WERI-Rb-1 (cell line): ENCODE measurements around the gene UCK2.

ENCODE experiments used
- DNase-seq: peaks from one replicate; pipeline ENCODE4 v3.0.0-alpha.2; 2020
- H3K27ac ChIP-seq: fragments of 250-450 bp; sonication (Bioruptor Pico); 2 replicates; pipeline ENCODE4 v1.5.1; 2020; ENCODE audit warnings: mild to moderate bottlenecking, moderate library complexity
- H3K27me3 ChIP-seq: fragments of 250-450 bp; sonication (Bioruptor Pico); 2 replicates; pipeline ENCODE4 v1.5.1; 2021; ENCODE audit warnings: mild to moderate bottlenecking, low read depth, moderate library complexity; ENCODE audit not compliant: insufficient read depth, severe bottlenecking
- H3K36me3 ChIP-seq: fragments of 250-450 bp; sonication (Bioruptor Pico); 2 replicates; pipeline ENCODE4 v1.5.1; 2020; ENCODE audit warnings: mild to moderate bottlenecking, moderate library complexity
- H3K4me3 ChIP-seq: 2 replicates; pipeline ENCODE4 v1.5.1; 2011; ENCODE audit warnings: low read depth, mild to moderate bottlenecking, control low read depth, low read length
- H3K9me3 ChIP-seq: fragments of 250-450 bp; sonication (Bioruptor Pico); 2 replicates; pipeline ENCODE4 v1.5.1; 2021; ENCODE audit warnings: mild to moderate bottlenecking, moderate library complexity; ENCODE audit not compliant: severe bottlenecking
- CTCF ChIP-seq: IDR thresholded peaks from 2 replicates; pipeline ENCODE4 v1.5.1; 2011; ENCODE audit warnings: low read depth, mild to moderate bottlenecking, control low read depth, inconsistent platforms, low read length

Gene UCK2

GRCh38 chr1:165875171-165875570 lies 47.8 kb downstream of the UCK2 start:
- H3K27ac ChIP-seq, result no peak overlapping the region
- H3K27me3 ChIP-seq, result no peaks in the 10 kb centered on the region
- TF ChIP-seq CTCF, result no peak
- peaks cover 25% of the 10 kb centered on the region for H3K36me3 ChIP-seq
- peaks cover 8% of the 10 kb centered on the region for H3K9me3 ChIP-seq
- no peak for DNase-seq
- no peak overlapping the region for H3K4me3 ChIP-seq

- Histone ChIP-seq H3K4me3 (no peak overlapping the region), H3K36me3 (peaks cover 25% of the 10 kb centered on the region), H3K9me3 (peaks cover 8% of the 10 kb centered on the region), H3K27ac (no peak overlapping the region), H3K27me3 (no peaks in the 10 kb centered on the region)
- DNase-seq, result no peak
- TF ChIP-seq CTCF, result no peak
These were observed 48.2 kb downstream of the UCK2 start for GRCh38 chr1:165875604-165876003.

GRCh38 chr1:165876121-165876520 lies 48.7 kb downstream of the UCK2 start:
- Histone ChIP-seq H3K4me3 (no peak overlapping the region), H3K36me3 (peaks cover 25% of the 10 kb centered on the region), H3K9me3 (peaks cover 8% of the 10 kb centered on the region), H3K27ac (no peak overlapping the region), H3K27me3 (no peaks in the 10 kb centered on the region)
- TF ChIP-seq CTCF, result no peak
- no peak for DNase-seq

GRCh38 chr1:165877411-165877810 lies 50.0 kb downstream of the UCK2 start:
- Histone ChIP-seq H3K27ac (no peak overlapping the region), H3K9me3 (peaks cover 8% of the 10 kb centered on the region), H3K4me3 (no peak overlapping the region), H3K36me3 (peaks cover 21% of the 10 kb centered on the region), H3K27me3 (no peaks in the 10 kb centered on the region)
- DNase-seq, result no peak
- no peak for TF ChIP-seq CTCF

- no peak for DNase-seq
- H3K27ac ChIP-seq, result no peak overlapping the region
- no peaks in the 10 kb centered on the region for H3K27me3 ChIP-seq
- no peak for TF ChIP-seq CTCF
- peaks cover 8% of the 10 kb centered on the region for H3K9me3 ChIP-seq
- H3K36me3 ChIP-seq, result peaks cover 21% of the 10 kb centered on the region
- H3K4me3 ChIP-seq, result no peak overlapping the region
These were observed 50.6 kb downstream of the UCK2 start for GRCh38 chr1:165877940-165878556.

- H3K27ac ChIP-seq, result no peak overlapping the region
- DNase-seq, result no peak
- peaks cover 8% of the 10 kb centered on the region for H3K9me3 ChIP-seq
- H3K27me3 ChIP-seq, result no peaks in the 10 kb centered on the region
- peaks cover 21% of the 10 kb centered on the region for H3K36me3 ChIP-seq
- no peak overlapping the region for H3K4me3 ChIP-seq
- no peak for TF ChIP-seq CTCF
These were observed 52.5 kb downstream of the UCK2 start for GRCh38 chr1:165879946-165880345.
